SK-N-SH (cell line): ENCODE measurements around the gene PTTG1IP2.

ENCODE experiments used
- CHD2 ChIP-seq: fragments of 150-350 bp; IDR thresholded peaks from 2 replicates; pipeline ENCODE4 v1.6.1; 2018; ENCODE audit warnings: low read length; ENCODE audit not compliant: partially characterized antibody
- CTCF ChIP-seq: fragments of 200-600 bp; sonication (generic); IDR thresholded peaks from 2 replicates; pipeline ENCODE4 v1.6.1; 2017; ENCODE audit warnings: antibody characterized with exemption, mild to moderate bottlenecking, moderate library complexity
- EZH2phosphoT487 ChIP-seq: fragments of 200-600 bp; sonication (generic); IDR thresholded peaks from 2 replicates; pipeline ENCODE4 v1.6.1; 2017; ENCODE audit warnings: low read depth, mixed run types, mild to moderate bottlenecking, antibody characterized with exemption, moderate library complexity, borderline replicate concordance
- JUND ChIP-seq: IDR thresholded peaks from 2 replicates; pipeline ENCODE4 v1.4.0; 2012
- MXI1 ChIP-seq: IDR thresholded peaks from 2 replicates; pipeline ENCODE4 v1.6.1; 2012; ENCODE audit warnings: mild to moderate bottlenecking, low read depth, low read length, improper control_type of control experiment
- POLR2AphosphoS5 ChIP-seq: IDR thresholded peaks from 2 replicates; pipeline ENCODE4 v1.6.1; 2012; ENCODE audit warnings: low read depth, low read length
- REST ChIP-seq: IDR thresholded peaks from 2 replicates; pipeline ENCODE4 v1.6.1; 2012; ENCODE audit warnings: mild to moderate bottlenecking, low read depth, low read length, moderate library complexity
- RXRA ChIP-seq: IDR thresholded peaks from 2 replicates; pipeline ENCODE4 v1.4.0; 2012; ENCODE audit warnings: low read depth, mild to moderate bottlenecking, borderline replicate concordance
- TAF1 ChIP-seq: IDR thresholded peaks from 2 replicates; pipeline ENCODE4 v1.6.1; 2012; ENCODE audit warnings: low read depth, mild to moderate bottlenecking, low read length, moderate library complexity, borderline replicate concordance
- TCF12 ChIP-seq: IDR thresholded peaks from 2 replicates; pipeline ENCODE4 v1.4.0; 2012

- TF ChIP-seq TCF12, result no peak
- no peak for TF ChIP-seq MXI1
- TF ChIP-seq CTCF, result no peak
- no peak for TF ChIP-seq POLR2AphosphoS5
- no peak for TF ChIP-seq RXRA
- TF ChIP-seq CHD2, result no peak
- TF ChIP-seq TAF1, result no peak
- no peak for TF ChIP-seq JUND
- no peak for TF ChIP-seq REST
- TF ChIP-seq EZH2phosphoT487, result no peak
These were observed 33.9 kb downstream of the PTTG1IP2 start for GRCh38 chr7:90503367-90503766.
